Adrenal gland (tissue), 5 donors: ENCODE data around the gene RPS14.

Experiments used
- POLR2A ChIP-seq, 2 donors: fragments of 450-650 bp; IDR thresholded peaks; one replicate each; pipeline ENCODE4 v1.6.1; 2017; ENCODE audit warnings: antibody characterized with exemption in 2 of 2, mild to moderate bottlenecking in 2 of 2, moderate library complexity in 1 of 2
- TF ChIP-seq, protein P1 (sequence below), 6 experiments: fragments of 450-650 bp in 4 of 6; fragments of 200-600 bp in 2 of 6; sonication (generic) in 1 of 6; IDR thresholded peaks; 1 replicate in 5 of 6; 2 replicates in 1 of 6; pipeline versions ENCODE4 v1.5.1 to v1.8.0; 2016 to 2021; ENCODE audit warnings: antibody characterized with exemption in 6 of 6, mild to moderate bottlenecking in 2 of 6, moderate library complexity in 1 of 6
- donor health status: DM: no; HTN: no; CAD: no.

DNA sequence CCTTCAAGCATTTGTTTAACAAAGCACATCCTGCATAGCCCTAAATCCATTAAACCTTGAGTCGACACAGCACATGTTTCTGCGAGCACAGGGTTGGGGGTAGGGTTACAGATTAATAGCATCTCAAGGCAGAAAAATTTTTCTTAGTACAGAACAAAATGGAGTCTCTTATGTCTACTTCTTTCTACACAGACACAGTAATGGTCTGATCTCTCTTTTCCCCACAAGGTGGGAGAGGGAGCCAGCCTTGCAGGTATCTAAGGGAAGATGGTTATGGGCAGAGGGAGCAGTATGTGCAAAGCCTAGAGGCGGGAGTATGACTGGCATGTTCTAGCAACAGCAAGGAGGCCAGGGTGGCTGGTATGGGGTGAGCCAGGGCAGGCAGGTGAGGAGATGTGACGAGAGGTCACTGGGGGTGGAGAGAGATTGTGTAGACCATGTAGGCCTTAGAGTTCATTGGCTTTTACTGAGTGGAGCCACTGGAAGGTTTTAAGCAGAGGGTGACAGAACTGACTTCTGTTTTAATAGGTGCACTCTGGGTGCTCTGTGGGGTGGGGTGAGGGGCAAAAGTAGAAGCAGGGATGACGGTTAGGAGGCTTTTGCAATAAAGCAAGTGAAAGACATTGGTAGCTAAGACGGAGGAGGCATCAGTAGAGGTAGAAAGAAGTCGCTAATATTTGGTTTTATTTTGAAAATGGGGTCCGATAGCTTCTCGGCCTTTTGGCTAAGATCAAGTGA is 5.1 kb upstream of the RPS14 start:
- TF ChIP-seq, protein P1, sequence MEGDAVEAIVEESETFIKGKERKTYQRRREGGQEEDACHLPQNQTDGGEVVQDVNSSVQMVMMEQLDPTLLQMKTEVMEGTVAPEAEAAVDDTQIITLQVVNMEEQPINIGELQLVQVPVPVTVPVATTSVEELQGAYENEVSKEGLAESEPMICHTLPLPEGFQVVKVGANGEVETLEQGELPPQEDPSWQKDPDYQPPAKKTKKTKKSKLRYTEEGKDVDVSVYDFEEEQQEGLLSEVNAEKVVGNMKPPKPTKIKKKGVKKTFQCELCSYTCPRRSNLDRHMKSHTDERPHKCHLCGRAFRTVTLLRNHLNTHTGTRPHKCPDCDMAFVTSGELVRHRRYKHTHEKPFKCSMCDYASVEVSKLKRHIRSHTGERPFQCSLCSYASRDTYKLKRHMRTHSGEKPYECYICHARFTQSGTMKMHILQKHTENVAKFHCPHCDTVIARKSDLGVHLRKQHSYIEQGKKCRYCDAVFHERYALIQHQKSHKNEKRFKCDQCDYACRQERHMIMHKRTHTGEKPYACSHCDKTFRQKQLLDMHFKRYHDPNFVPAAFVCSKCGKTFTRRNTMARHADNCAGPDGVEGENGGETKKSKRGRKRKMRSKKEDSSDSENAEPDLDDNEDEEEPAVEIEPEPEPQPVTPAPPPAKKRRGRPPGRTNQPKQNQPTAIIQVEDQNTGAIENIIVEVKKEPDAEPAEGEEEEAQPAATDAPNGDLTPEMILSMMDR (IDR thresholded peaks at IDR 0.05): no peak
- no peak for TF ChIP-seq POLR2A (IDR thresholded peaks at IDR 0.05)
